Fibroblast of pulmonary artery (primary cell): ENCODE data around the gene IRAK2.
"Not testable (repeated sequence)": the region's sequence is repeated elsewhere in the genome, so short reads cannot be mapped to it uniquely, and the experiment has no call there.

Experiments
- DNase-seq: peaks from one replicate; pipeline ENCODE4 v3.0.0-alpha.2; 2010; ENCODE audit warnings: low read depth
- H3K4me3 ChIP-seq: replicated peaks from 2 replicates; pipeline ENCODE4 v1.5.1; 2011; ENCODE audit warnings: low read depth, mild to moderate bottlenecking, control low read depth, low read length, moderate library complexity
- CTCF ChIP-seq: IDR thresholded peaks from 2 replicates; pipeline ENCODE4 v1.5.1; 2011; ENCODE audit warnings: mild to moderate bottlenecking, control low read depth, low read length, inconsistent platforms; ENCODE audit errors: missing control alignments

IRAK2 gene

GRCh38 chr3:10122724-10123123, 42.0 kb upstream of the IRAK2 start:
- H3K4me3 ChIP-seq = no peak overlapping the region
- no peak for DNase-seq

GRCh38 chr3:10135872-10136271, 28.8 kb upstream of the IRAK2 start:
- DNase-seq = not testable (repeated sequence)

More at GRCh38 chr3:10122724-10123123, 42.0 kb upstream of the IRAK2 start:
- no peak for TF ChIP-seq CTCF

GRCh38 chr3:10136426-10137005, 28.2 kb upstream of the IRAK2 start:
- TF ChIP-seq CTCF = no peak
- no peak for DNase-seq
- no peak overlapping the region for H3K4me3 ChIP-seq

More at GRCh38 chr3:10135872-10136271, 28.8 kb upstream of the IRAK2 start:
- not testable (repeated sequence) for H3K4me3 ChIP-seq

- no peak for TF ChIP-seq CTCF
- no peak overlapping the region for H3K4me3 ChIP-seq
- no peak for DNase-seq
Measured at GRCh38 chr3:10137178-10137577, 27.5 kb upstream of the IRAK2 start.

- no peak for DNase-seq
- H3K4me3 ChIP-seq = peak overlapping the region; percentile 81
- no peak for TF ChIP-seq CTCF
Measured at GRCh38 chr3:10140996-10141546, 23.6 kb upstream of the IRAK2 start.

GRCh38 chr3:10142707-10143560, 21.8 kb upstream of the IRAK2 start:
- peak; percentile 37 for DNase-seq
- H3K4me3 ChIP-seq = peak overlapping the region; percentile 81
- TF ChIP-seq CTCF = no peak

GRCh38 chr3:10145685-10146084, 19.0 kb upstream of the IRAK2 start:
- TF ChIP-seq CTCF = no peak
- H3K4me3 ChIP-seq = no peak overlapping the region
- DNase-seq = no peak
